ENCODE measurements around the gene FAIM. TPM values are rescaled to one million over a fixed set of nuclear protein-coding genes. Genes with fewer than 3 reads are reported as not detected.

The FAIM gene
- total and polyA plus RNA-seq, 2 donors (not counting 3 experiments of a cell fraction or from before 2014, with no cell fraction given), result 2.3 to 11.9 TPM

DNA sequence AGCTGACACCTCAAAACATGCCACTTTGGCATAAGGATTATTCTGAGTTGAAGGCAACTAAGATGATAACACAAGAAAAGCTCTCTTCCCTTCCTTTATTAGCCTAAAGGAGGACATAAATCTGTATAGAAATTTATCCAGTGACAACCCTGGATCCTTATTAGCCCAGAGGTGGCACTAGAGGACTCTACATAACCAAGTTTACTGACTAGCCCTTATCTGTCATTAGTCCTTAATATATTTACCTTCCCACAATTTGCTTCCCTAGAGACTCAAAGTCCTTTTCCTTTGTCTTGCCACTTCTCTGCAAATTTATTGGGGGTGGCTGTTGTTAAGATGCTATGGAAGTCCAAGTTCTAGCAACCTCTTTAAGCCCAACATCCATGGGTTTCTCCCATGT lies 41.2 kb upstream of the FAIM start:
- Histone ChIP-seq H3K27me3 (ENCODE audit: control insufficient read depth in 2 of 2, insufficient read depth in 2 of 2, low read length in 2 of 2) (no peaks in the 10 kb centered on the region), H3K4me3 (replicated peaks in 1 of 3; ENCODE audit: insufficient read depth in 1 of 3, low read depth in 1 of 3, low read length in 3 of 3) (no peak overlapping the region), H2AFZ (ENCODE audit: low read depth, low read length) (no peak overlapping the region), H3K4me2 (ENCODE audit: insufficient read depth, low read length) (no peak overlapping the region), H3K9ac (replicated peaks; ENCODE audit: extremely low read depth, insufficient read depth, low read length) (no peak overlapping the region), H4K20me1 (replicated peaks; ENCODE audit: control insufficient read depth, extremely low read depth, insufficient read depth, low read length) (no peaks in the 10 kb centered on the region), H3K4me1 (ENCODE audit: control insufficient read depth, extremely low read depth, insufficient read depth, low read length) (no peaks in the 10 kb centered on the region), H3K9me3 (replicated peaks; ENCODE audit: control insufficient read depth, insufficient read depth, low read length) (no peaks in the 10 kb centered on the region), H3K9me1 (replicated peaks; ENCODE audit: control insufficient read depth, extremely low read depth, insufficient read depth, low read length) (no peaks in the 10 kb centered on the region), H3K79me2 (ENCODE audit: control insufficient read depth, insufficient read depth, low read length) (no peaks in the 10 kb centered on the region), H3K36me3 (ENCODE audit: control insufficient read depth in 2 of 2, extremely low read depth in 1 of 2, insufficient read depth in 2 of 2, low read length in 2 of 2) (no peaks in the 10 kb centered on the region), H3K27ac (ENCODE audit: insufficient read depth, low read depth, low read length) (no peak overlapping the region)
- intact Hi-C loops (cut with micrococcal nuclease) (no loop called here), dilution Hi-C loops (cut with MboI; ENCODE audit: extremely low pct_ligation_motif_present, low sequenced_read_pairs) (no loop called here)
- DNase-seq (ENCODE audit: low read depth, low spot score), result no peak
- no peak for TF ChIP-seq JUN (IDR thresholded peaks at IDR 0.05; ENCODE audit: borderline replicate concordance, insufficient read depth, insufficient read length, low read depth)
- no peak for TF ChIP-seq POLR2AphosphoS5 (IDR thresholded peaks at IDR 0.05; ENCODE audit: insufficient read depth, low read depth, low read length)
- TF ChIP-seq FOS (IDR thresholded peaks at IDR 0.05; ENCODE audit: borderline replicate concordance, insufficient read depth, low read length), result no peak
- TF ChIP-seq CTCF (IDR thresholded peaks at IDR 0.05; ENCODE audit: extremely low read depth in 1 of 2, insufficient read depth in 1 of 2, low read depth in 1 of 2, low read length in 2 of 2), result no peak
- no peak for TF ChIP-seq GATA2 (IDR thresholded peaks at IDR 0.05; ENCODE audit: insufficient read depth, insufficient read length, low read depth, low read length)
- TF ChIP-seq EZH2 (IDR thresholded peaks at IDR 0.05; ENCODE audit: borderline replicate concordance, low read depth, low read length, severe bottlenecking), result no peak
- TF ChIP-seq POLR2A (IDR thresholded peaks at IDR 0.05; ENCODE audit: low read depth, low read length), result no peak
- TF ChIP-seq MYC (IDR thresholded peaks at IDR 0.05; ENCODE audit: low read depth, low read length), result no peak
- TF ChIP-seq MAX (IDR thresholded peaks at IDR 0.05; ENCODE audit: insufficient read depth, insufficient read length), result no peak
- no peak for FAIRE-seq
- no TSS peak for BruUV-seq (replicated peaks)
- ChIA-PET POLR2A (no interaction called here), CTCF (interaction anchor here (1.0 kb wide), 1 partner anchor 356 kb away, joined by 5 read pairs; no protein-coding TSS in a partner anchor)

All from endothelial cell of umbilical vein (primary cell).